ENCODE data around the gene CMIP. TPM values are rescaled to one million over a fixed set of nuclear protein-coding genes. Genes with fewer than 3 reads are reported as not detected.
A peak's percentile ranks its signal among the peaks of the same experiment; 100 is the strongest.

CMIP gene
- total RNA-seq, 1 experiment from 2014 or later: 1.4 TPM

DNA sequence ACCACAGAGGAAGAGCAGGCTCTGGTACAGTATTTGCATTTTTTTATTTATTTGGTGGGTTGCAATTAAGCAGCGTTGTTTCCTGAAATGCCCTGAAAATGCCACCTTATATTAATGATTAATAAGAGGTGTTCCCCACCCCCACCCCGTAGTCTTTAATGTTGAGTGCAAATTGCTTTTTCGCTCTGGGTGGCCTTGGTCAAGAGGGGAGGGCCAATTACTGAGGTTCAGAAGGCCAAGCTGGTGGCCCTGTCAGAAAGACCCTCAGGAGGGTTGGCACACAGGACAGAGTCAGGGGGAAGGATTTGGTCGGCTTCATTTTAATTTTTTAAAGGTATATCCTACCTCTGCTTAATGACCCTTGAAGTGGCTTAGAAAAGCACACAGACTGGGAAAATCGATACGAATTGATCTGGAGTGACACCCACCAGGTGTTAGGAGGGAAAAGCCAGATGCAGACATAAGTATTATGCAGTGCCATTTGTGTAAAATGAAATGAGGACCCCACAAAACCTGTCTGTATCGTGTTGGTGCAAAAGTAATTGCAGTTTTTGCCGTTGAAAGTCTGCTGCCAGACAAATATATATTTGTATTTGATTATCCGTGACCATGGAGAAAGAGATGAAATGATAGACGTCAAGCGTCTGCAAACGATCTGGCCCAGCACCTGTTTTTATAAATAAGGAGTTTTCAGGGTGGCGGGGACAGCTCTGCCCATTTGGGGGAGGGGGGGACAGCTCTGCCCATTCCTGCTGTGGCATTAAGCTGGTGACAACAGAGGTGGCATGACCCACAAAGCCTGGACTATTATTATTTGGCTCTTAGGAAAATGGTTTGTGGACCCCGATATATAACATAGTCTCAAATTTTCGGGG is 190.7 kb downstream of the CMIP start:
- H3K4me3 ChIP-seq: no peak overlapping the region
- H3K27me3 ChIP-seq: no peaks in the 10 kb centered on the region
- no peaks in the 10 kb centered on the region; the same call in 1 of the 2 replicates for H3K36me3 ChIP-seq
- DNase-seq: no peak
- H3K9me3 ChIP-seq: no peaks in the 10 kb centered on the region

DNA sequence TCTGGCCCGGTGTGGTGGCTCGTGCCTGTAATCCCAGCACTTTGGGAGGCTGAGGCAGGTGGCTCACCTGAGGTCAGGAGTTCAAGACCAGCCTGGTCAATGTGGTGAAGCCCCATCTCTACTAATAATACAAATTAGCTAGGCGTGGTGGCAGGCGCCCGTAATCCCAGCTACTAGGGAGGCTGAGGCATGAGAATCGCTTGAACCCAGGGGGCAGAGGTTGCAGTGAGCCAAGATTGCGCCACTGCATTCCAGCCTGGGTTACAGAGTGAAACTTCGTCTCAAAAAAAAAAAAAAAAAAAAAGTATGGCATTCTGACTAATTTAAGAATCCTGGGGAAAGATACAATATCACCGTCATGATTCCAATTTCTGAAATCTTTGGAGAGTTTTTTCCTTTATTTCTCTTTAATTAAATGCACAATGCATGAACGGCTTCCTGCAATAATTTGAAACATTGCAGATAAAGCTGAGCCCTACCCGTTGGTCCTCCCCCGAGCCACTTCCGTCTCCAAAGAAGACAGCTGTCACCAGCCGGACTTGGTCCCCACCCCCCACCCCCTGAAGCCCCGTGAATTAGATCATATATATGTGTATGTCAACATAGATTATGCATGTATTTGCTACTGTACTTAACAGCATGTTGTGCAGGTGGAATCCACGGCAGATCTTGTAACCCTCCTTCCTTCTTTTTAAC is 191.8 kb downstream of the CMIP start:
- no peak overlapping the region for H3K4me3 ChIP-seq
- H3K36me3 ChIP-seq: no peaks in the 10 kb centered on the region; the same call in 1 of the 2 replicates
- no peaks in the 10 kb centered on the region for H3K27me3 ChIP-seq
- H3K9me3 ChIP-seq: no peaks in the 10 kb centered on the region
- no peak for DNase-seq

DNA sequence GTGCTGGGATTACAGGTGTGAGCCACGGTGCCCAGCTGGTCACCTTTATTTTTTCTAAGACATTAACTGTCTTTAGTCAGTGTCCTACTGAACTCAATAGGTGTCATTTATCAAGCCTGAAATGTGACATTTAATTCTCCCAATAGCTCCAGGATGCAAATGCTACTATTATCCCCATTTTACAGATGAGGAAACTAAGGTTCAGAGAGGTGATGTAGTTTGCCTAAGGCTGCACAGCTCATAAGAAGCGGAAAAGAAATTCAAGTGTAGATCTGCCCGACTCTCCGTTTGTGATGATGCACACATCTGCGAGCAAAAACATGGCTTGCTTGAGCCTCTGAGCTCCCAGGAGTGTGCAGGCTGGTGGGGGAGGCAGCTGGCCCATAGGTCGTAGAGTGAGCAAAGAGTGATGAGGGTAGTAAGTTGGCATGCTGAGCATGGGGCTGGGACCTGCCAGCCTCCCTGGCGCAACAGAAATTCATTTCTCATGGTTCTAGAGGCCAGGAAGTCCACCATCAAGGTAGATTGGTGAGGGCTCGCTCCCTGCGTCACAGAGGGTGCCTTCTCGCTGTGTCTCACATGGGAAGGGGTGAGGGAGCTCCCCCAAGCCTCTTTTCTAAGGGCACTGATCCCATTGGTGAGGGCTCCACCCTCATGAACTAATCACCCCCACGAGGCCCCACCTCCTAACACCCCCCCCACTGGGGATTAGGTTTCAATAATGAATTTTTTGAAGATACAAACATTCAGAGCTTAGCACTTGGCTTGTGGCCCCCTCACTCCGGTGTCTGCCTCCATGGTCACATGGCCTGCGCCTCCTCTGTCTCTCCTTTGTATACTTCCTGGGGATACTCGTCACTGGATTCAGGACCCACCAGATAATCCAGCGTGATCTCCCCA is 193.0 kb downstream of the CMIP start:
- DNase-seq: no peak
- Histone ChIP-seq H3K27me3 (no peaks in the 10 kb centered on the region), H3K36me3 (no peaks in the 10 kb centered on the region; the same call in 1 of the 2 replicates), H3K4me3 (no peak overlapping the region), H3K9me3 (no peaks in the 10 kb centered on the region)

DNA sequence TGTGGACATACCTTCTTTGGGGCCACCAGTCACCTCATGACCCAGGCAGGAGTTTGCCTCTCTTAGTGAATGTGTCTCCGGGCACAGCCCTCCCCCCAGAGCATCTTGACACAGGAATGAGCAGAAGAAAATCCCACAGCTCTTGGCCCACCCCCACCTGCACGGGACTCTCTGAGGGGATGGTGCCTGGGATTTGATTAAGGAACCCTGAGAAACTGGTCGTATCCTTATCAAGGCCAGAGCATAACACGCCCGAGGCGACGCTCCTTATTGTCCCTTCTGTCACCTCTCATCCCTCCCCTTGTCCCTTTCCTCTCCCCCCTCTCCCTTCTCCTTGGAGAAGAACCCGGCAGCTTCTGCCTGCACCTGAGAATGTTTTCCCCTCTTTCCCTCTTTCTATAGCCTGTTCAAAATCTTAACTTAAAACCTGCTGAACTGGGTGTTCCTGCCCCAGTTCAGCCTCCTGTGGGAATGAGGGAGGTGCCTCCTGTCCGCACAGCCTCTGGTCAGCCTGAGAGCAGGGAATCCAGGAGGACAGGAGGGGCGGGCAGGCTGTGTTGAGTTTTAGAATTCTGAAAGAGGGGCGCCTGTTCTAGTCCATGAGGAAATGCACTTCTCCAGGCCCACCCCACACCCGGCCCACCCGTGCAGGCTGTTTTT is 193.8 kb downstream of the CMIP start:
- no peak for DNase-seq
- Histone ChIP-seq H3K27me3 (no peaks in the 10 kb centered on the region), H3K4me3 (no peak overlapping the region), H3K9me3 (no peaks in the 10 kb centered on the region), H3K36me3 (no peaks in the 10 kb centered on the region; the same call in 1 of the 2 replicates)

DNA sequence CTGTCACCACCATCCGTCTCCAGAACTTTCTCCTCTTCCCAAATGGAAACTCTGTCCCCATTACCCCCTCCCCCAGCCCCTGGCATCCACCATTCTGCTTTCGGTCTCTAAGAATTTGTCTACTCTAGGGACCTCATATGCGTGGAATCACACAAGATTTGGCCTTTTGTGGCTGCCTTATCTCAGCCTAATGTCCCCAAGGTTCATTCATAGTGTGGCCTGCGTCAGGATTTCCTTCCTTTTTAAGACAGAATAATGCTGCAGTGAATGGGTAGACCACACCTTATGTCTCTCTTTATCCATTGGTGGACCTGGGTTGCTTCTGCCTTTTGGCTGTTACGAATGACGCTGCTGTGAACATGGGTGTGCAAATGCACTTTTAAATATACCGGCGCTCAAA is 194.7 kb downstream of the CMIP start:
- no peak for DNase-seq
- H3K36me3 ChIP-seq: no peaks in the 10 kb centered on the region; the same call in 1 of the 2 replicates
- H3K9me3 ChIP-seq: no peaks in the 10 kb centered on the region
- H3K4me3 ChIP-seq: no peak overlapping the region
- H3K27me3 ChIP-seq: no peaks in the 10 kb centered on the region

DNA sequence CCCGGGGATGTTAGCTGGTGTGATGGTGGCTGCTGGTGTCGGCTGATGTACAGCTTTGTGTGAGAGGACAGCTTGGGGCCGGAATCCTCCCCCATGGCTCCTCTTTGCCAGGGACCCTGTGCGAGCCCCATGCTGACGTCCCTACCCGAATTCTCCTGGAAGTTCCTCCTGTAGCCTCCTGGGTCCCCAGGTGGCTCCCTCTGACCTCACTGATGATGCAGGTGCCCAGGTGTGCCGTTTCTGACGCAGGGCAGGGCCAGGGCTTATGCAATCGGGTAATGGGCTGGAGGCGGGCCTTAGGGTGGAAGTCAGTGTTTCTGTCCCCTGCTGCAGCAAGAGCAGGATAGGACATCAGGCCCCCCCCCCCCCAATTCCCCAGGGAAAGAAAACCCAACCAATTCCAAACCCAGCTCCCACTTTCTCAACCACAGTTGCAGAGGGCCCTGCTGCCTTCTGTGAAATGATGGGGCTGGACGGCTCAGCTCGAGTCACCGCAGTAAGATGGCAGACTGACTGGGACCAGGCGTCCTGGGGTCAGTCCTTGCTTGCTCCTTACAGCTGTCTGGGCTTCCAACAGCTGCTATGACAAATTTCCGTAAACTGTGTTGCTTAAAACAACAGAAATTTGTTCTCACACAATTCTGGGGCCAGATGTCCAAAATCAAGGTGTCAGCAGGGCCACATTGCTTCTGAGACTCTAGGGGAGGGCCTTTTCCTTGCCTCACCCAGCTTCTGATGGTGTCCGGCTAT is 195.5 kb downstream of the CMIP start:
- Histone ChIP-seq H3K27me3 (no peaks in the 10 kb centered on the region), H3K36me3 (no peaks in the 10 kb centered on the region; the same call in 1 of the 2 replicates), H3K9me3 (no peaks in the 10 kb centered on the region), H3K4me3 (no peak overlapping the region)
- DNase-seq: no peak

DNA sequence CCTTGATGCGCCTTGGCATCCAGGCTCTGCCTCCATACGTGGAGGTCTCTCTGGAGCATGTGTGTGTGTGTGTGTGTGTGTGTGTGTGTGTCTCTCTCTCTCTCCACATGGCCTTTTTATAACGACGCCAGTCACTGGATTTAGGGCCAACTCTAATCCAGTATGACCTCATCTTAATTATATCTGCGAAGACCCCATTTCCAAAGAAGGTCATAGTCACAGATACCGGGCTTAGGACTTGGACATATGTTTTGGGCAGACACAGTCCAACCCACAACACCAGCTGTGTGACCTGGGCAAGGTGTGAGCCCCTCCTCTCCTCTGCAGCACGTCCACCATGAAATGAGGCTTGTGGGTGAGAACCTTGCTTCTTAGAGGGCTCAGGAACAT is 196.1 kb downstream of the CMIP start:
- Histone ChIP-seq H3K27me3 (no peaks in the 10 kb centered on the region), H3K4me3 (no peak overlapping the region), H3K36me3 (no peaks in the 10 kb centered on the region; the same call in 1 of the 2 replicates), H3K9me3 (no peaks in the 10 kb centered on the region)
- DNase-seq: no peak

DNA sequence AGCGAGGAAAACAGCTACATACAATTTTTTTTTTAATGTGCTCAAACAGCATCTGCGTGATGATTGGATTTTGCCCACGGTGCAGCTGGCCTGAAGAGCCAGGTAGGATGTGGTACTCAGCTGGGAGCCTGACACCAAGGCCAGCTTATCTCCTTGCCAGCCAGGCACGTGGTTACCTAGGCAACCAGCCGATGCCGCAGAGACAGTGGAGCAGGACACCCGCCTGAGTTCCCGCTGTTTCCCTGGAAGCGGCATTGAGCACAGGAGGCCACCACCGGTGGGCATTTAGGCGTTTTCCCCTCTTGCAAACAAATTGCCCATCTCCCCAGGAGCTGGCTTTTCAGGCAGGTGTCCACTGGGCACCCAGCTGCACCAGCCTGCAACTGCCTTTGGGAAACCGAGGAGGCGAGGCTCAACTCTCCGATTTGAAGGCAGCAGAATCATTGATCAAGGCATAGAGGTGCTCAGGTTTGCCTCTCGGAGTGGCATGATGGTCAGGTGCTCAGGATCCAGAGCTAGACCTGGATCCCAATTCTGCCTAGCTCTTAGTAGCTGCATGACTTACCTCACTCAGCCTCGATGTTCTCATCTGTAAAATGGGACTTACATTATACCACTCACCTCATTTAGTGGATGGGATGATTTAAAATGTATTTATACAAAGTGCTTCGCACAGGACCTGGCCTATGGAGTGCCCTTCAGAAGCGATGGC is 196.9 kb downstream of the CMIP start:
- Histone ChIP-seq H3K9me3 (no peaks in the 10 kb centered on the region), H3K27me3 (no peaks in the 10 kb centered on the region), H3K4me3 (no peak overlapping the region), H3K36me3 (no peaks in the 10 kb centered on the region; the same call in 1 of the 2 replicates)
- no peak for DNase-seq

DNA sequence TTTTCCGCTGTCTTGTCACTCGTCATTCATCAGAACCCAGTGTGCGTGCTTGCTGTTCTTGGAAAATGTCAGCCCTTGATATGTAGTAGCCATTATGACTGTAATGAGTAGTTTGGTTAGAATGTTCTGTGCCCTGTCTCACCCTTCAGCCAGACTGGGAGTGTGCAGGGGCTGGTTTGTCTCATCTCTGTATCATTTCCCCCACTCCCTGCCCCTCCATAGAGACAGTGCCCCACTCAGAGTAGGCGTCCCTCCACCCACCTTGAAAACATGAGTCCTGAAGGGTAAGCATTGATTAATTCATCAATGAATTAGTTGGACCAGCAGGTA is 197.5 kb downstream of the CMIP start:
- no peak overlapping the region for H3K4me3 ChIP-seq
- no peak for DNase-seq
- no peaks in the 10 kb centered on the region; the same call in 1 of the 2 replicates for H3K36me3 ChIP-seq
- no peaks in the 10 kb centered on the region for H3K27me3 ChIP-seq
- no peaks in the 10 kb centered on the region for H3K9me3 ChIP-seq

DNA sequence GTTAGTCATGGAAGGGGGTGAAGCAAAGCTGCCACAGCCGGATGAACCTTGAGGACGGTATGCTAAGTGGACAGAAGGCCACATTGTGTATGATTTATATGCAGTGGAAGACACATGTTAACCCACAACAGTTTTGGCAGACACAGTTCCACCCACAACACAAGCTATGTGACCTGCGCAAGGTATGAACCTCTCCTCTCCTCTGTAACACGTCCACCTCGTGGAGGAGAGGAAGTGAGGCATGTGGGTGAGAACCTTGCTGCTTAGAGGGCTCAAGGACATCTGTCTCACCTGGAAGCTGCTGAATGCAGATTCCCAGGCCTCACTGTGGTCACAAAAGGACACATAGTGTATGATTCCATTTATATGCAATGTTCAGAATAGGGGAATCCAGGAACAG is 198.3 kb downstream of the CMIP start:
- no peaks in the 10 kb centered on the region for H3K36me3 ChIP-seq
- H3K9me3 ChIP-seq: no peaks in the 10 kb centered on the region
- H3K4me3 ChIP-seq: no peak overlapping the region
- DNase-seq: no peak
- H3K27me3 ChIP-seq: no peaks in the 10 kb centered on the region

DNA sequence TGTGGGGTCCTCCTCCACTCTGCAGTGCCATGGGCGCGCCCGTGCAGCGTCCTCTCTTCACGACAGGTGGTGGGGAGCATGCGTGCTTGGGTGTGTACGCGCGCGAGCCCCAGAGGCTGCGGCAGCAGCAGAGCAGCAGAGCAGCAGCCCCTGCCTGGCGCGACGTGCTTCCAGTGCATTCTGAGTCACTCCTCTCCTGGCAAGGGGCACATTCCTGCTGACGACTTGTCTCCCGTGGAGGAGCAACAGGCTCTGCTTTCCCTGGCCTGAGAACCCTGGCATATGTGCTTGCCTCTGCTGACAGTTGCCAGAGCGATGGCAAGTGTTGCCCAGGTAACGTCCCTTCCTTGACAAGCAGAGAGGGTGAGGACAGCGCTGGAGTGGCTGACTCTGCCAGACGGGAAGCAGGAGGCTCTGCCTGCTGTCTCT is 200.7 kb downstream of the CMIP start:
- Histone ChIP-seq H3K36me3 (no peaks in the 10 kb centered on the region; the same call in 1 of the 2 replicates), H3K4me3 (no peak overlapping the region), H3K9me3 (no peaks in the 10 kb centered on the region), H3K27me3 (no peaks in the 10 kb centered on the region)
- peak; percentile 82 for DNase-seq

DNA sequence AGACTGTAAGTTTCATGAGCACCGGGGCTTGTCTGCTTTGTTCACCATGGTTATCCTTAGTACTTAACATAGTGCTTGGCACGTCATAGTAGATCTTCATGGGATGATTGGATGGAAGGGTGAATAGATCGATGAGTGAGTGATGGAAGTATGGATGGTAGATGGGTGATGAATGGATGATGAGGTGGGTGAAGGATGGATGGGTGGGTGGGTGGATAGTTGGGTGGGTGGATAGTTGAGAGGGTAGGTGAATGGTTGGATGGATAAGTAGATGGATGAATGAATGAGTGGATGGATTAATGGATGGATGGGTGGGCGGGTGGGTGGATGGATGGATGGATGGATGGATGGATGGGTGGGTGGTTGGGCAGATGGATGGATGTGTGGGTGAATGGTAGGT is 201.3 kb downstream of the CMIP start:
- DNase-seq: no peak
- H3K27me3 ChIP-seq: no peaks in the 10 kb centered on the region
- H3K4me3 ChIP-seq: no peak overlapping the region
- H3K9me3 ChIP-seq: no peaks in the 10 kb centered on the region
- no peaks in the 10 kb centered on the region; the same call in 1 of the 2 replicates for H3K36me3 ChIP-seq

DNA sequence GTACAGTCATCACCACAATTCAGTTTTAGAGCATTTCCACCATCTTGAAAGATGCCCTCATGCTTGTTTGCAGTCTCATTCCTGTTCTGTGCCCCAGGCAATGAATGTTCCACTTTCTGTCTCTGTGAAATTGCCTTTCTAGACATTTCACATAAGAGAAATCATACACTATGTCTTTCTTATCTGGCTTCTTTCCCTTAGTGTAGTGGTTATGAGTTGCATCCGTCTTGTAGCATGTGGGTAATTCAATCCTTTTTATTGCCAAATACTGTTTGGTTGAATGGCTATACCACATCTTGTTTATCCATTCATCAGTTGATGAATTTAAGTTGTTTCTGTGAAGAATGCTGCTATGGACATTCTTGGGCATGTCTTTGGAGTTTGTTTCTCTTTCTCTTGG is 202.0 kb downstream of the CMIP start:
- DNase-seq: no peak
- no peaks in the 10 kb centered on the region; the same call in 1 of the 2 replicates for H3K36me3 ChIP-seq

DNA sequence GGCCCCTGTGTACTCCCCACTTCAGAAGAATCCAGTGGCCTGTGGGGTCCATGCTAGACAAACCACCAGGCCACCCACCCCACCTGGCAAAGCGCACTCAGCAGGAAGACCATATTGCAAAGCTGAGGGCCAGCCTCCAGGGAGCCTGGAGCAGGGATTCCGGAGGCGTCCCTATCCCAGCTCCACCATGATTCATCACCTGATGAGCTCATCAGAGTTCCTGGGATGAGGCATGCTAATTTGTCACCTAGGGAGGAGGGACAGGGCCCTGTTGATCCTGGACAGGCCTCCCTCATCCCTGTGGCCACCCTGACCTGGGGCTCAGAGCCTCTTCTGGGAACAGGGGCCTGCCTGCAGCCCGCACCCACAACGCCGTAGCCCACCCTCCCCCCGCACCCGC is 202.9 kb downstream of the CMIP start:
- no peaks in the 10 kb centered on the region; the same call in 1 of the 2 replicates for H3K36me3 ChIP-seq
- no peaks in the 10 kb centered on the region for H3K9me3 ChIP-seq
- H3K27me3 ChIP-seq: no peaks in the 10 kb centered on the region
- no peak overlapping the region for H3K4me3 ChIP-seq
- peak; percentile 63 for DNase-seq

More for the DNA sequence above, 202.0 kb downstream of the CMIP start:
- H3K4me3 ChIP-seq: no peak overlapping the region
- H3K27me3 ChIP-seq: no peaks in the 10 kb centered on the region
- no peaks in the 10 kb centered on the region for H3K9me3 ChIP-seq

DNA sequence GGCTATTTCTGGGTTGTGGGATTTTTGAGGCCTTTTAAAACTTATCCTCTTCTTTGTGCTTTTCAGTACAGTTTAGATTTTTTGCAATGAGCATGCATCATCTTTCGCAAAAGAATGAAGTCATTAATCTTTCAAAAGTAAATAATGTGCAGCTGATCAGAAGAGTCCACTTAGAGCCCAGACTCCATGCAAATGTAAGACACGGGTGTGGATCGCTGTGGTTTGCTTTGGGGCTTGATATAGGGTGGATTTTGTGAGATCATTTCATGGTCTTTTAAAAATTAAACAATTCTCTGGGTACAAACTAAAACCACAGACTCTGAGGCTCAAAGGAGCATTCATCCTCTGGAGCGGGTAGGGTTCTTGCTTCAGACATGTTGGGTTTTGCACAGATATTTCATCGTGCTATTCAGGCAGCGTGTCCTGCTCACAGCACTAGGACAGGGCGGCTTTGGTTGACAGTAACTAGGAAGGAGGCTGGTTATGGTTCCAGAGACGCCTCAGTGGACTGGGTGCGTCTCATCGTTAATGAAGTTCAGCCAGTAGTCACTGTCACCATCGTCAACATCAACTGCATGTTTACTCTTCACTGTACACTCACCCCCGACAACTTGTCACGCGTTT is 205.1 kb downstream of the CMIP start:
- no peaks in the 10 kb centered on the region for H3K27me3 ChIP-seq
- no peak for DNase-seq

More for the DNA sequence above, 205.1 kb downstream of the CMIP start:
- H3K9me3 ChIP-seq: no peaks in the 10 kb centered on the region
- H3K4me3 ChIP-seq: no peak overlapping the region
- H3K36me3 ChIP-seq: no peaks in the 10 kb centered on the region; the same call in 1 of the 2 replicates

All from MG63 (cell line).